GM19372 (cell line): ENCODE results near the gene GARRE1.
"Not testable (repeated sequence)": the region's sequence is repeated elsewhere in the genome, so short reads cannot be mapped to it uniquely, and the experiment has no call there.

Source experiments
- ATAC-seq: cut with Tn5 transposase; IDR thresholded peaks from one replicate; pipeline ENCODE4 v1.9.1; 2021; ENCODE audit warnings: mild to moderate bottlenecking, low read depth, moderate library complexity; ENCODE audit not compliant: unreplicated experiment

The GARRE1 gene

GRCh38 chr19:34231439-34231838 lies 22.9 kb upstream of the GARRE1 start:
- no peak for ATAC-seq

DNA sequence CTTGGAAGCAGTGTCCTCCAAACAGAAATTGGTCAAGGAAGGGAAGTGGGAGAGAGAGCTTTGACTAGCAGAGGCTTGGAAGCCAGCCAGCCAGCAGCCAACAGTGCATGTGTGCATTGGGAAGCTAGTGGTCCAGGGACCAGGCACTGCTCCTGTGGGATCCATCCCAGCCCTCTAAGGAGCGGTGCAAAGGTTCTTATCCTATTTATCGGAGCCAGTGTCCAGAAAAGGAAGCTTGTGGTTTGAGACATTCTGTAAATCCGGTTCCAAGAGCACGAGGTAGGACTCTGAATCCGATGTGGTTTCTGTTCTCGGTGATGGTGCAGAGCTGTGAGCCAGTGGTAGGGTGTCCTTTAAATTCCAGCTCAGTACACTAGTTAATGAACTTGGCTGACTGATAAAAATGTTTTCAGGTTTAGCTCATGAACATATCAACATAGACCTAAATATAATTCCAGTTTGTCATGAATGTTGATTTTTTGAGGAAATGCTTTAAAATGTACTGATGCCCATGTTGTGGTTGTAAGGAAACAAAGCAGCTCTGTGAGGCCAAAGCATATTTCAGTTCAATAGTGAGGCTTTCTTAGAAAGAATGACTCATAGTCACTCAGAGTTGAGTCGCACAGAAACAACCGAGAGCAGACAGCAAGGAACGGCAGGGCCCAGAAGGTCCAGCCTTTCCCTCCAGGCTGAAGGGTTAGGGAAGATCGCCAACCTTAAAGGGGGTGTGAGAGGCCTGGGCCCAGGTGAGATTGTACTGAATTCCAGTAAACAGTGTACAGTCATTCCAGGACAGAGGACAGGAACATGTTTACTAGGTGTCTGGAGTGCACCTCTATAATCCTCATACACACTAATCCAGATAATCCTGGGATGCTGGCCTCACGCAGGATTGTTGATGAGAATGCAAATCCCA lies 21.5 kb upstream of the GARRE1 start:
- no peak for ATAC-seq

DNA sequence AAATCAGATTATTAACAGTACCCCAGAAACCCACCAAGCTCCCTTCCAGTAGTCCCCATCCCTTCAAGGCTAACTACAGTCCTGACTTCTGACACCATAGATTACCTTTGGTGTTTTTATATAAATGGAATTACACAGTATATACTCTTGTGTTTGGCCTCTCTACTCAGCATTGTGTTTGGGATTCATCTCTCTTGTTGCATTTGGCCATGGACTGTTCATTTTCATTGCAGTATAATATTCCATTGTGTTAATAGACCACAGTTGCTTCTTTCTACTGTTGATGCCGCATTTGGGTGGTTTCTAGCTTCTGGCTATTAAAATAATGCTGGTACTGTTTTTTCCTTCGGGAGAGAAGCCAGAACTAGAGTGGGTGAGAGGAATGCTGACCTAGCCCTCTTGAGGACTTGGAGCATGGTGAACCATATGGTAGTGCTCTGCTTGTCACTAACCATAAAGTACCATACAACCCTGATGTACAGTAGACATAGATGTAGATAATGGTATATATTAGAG lies 18.9 kb upstream of the GARRE1 start:
- no peak for ATAC-seq

DNA sequence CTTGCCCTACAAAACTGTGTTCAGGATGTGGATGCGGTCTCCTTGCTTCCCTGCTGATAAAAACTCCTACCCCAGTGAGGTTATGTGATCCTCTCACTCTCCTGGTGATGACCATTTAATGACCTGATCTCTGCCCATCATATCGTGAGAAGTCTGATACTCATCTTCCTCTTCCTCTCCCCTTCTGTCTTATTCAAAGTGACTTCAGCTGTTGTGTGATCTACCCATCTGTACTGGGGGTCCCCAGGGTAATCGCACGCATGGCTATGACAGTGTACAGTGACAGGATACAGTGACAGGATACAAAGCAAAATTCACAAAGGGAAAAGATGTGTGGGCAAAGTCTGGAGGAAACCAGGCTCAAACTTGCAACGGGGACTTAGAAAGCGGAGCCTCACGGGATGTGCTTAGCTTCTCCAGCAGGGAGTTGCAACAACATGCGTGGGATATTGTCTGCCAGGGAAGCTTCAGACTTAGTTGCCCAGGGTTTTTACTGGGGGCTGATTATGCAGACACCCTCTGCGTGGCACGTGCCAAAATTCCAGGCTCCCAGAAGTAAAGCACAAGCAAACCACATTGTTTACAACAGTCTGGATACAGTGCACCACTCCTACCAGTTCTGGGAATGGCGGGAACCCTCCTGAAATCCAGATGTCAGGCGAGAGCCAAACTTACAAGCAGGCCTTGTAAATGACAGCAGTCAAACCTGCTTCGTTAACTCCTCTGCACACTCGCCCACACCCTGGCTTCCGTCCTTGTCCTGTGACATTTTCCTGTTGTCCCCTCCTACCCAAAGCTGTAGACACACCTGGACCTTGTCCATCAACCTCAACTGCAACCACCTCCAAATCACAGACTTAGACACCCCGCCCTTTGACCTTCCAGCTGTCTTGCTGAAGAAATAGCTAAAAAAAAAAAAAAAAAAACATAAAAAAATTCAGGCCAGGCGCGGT lies 18.0 kb upstream of the GARRE1 start:
- no peak for ATAC-seq

- no peak for ATAC-seq
Measured at GRCh38 chr19:34237283-34237682, 17.1 kb upstream of the GARRE1 start.

- ATAC-seq: no peak
Measured at GRCh38 chr19:34237939-34238338, 16.4 kb upstream of the GARRE1 start.

DNA sequence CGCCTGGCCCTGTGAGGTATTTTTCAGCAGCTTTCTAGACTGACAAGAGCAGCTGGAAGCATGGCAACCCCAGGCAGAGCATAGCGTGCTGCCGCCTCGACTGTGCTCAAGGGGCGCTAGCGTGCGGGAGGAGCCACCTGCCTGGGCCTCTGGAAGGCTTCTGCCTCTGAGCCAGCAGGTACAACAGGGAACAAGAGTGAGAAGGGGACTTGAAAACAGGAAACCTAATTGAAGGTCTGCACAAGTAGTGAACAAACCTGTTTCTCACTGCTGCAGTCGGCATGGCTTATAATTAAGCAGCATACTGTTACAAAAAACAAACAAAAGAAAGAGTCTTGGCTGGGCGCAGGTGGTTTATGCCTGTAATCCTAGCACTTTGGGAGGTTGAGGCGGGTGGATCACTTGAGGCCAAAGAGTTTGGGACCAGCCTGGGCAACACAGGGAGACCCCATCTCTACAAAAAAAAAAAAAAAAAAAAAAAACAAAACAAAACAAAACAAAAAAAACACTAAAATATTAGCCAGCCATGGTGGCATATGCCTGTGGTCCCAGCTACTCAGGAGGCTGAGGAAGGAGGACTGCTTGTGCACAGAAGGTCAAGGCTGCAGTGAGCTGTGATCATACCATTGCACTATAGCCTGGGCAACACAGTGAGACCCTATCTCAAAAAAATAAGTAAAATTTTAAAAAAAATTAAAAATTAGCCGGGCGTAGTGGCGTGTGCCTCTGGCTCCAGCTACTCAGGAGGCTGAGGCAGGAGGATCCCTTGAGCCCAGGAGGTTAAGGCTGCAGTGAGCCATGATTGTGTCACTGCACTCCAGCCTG lies 12.6 kb upstream of the GARRE1 start:
- ATAC-seq: no peak

DNA sequence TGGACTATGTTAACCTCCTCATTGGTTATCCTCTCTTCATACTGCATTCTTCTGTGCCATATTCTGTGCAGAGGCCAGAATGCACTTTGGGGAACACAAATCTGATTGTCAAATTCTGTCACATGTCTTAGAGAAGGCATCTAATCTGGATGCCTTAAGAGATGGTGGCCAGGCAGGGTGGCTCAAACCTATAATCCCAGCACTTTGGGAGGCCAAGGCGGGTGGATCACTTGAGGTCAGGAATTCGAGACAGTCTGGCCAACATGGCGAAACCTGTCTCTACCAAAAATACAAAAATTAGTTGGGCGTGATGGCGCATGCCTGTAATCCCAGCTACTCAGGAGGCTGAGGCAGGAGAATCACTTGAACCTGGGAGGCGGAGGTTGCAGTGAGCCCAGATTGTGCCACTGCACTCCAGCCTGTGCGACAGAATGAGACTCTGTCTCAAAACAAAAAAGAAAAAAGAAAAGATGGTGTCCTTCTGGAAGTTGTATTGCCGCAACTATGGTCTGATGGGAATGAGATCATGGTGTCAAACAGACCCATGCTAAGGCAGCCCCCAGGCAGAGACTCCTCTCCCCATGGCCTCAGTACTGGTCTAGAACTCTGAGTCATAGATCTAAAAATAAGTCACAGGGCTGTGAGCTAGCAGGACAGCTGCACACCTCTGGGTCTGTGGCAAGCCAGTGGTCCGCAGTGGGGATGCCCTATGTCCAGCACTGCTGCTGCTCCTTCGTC lies 11.0 kb upstream of the GARRE1 start:
- not testable (repeated sequence) for ATAC-seq

- ATAC-seq: no peak
Measured at GRCh38 chr19:34243876-34244578, 10.3 kb upstream of the GARRE1 start.

DNA sequence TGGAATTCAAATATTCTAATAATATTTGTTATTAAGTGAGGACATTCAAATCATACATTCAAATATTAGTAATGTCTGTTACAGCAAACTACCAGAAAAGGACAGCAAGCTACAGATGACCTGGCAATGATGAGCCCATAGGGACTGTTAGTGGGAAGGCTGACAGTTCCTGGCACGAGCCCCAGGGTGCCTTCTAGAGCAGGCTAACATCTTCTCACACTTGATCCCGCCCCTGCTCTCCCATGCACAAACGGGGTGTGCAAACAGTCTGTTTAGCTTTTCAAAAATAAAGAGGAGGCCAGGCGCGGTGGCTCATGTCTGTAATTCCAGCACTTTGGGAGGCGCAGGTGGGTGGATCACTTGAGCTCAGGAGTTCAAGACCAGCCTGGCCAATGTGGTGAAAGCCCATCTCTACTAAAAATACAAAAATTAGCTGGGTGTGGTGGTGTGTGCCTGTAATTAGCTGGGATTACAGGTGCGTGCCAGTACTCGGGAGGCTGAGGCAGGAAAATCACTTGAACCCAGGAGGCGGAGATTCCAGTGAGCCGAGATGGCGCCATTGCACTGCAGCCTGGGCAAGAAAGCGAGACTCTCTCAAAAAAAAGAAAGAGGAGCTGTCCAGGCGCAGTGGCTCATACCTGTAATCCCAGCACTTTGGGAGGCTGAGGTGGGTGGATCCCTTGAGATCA lies 9.6 kb upstream of the GARRE1 start:
- ATAC-seq: no peak

GRCh38 chr19:34246340-34246739 lies 8.0 kb upstream of the GARRE1 start:
- no peak for ATAC-seq

GRCh38 chr19:34248941-34249340 lies 5.4 kb upstream of the GARRE1 start:
- no peak for ATAC-seq

- ATAC-seq: not testable (repeated sequence)
Measured at GRCh38 chr19:34253167-34253566, 1.2 kb upstream of the GARRE1 start.

- not testable (repeated sequence) for ATAC-seq
Measured at GRCh38 chr19:34253681-34254045, 691 bp upstream of the GARRE1 start.

DNA sequence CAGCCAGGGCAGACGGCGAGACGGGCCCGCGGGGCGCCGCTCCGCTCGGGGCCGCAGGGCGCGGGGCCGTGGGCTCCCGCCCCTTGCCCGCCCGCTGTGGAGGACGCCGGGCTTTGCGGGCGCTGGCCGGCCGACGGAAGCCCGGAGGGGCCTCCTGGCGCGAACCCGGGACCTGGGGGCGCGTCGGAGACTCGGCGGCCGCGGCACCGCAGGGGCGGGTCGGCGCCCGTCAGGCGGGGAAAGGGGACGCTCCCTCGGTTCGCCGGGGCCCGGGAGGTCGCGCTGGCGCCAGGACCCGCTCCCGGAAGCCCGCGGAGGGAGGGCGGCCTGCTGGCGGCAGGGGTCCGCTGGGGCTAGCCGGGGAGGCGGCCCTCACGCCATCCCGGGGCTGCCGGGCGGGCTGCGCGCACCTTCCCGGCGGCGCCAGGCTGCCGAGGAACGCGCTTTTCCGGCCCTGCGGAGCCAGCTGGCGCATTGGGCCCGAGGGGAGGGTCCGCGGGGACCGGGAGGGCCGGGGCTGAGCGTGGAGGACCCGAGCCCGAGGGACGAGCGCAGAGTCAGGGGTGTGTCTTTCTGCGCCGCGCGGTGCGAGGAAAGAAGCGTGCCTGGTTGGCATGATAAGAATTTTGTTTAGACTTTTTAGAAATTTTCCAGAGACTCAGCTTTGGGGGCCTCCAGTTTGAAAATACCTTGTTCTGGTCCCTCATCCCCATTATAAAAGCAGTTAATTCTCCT lies 511 bp downstream of the GARRE1 start:
- ATAC-seq: peak; percentile 55

GRCh38 chr19:34255546-34255945 lies 1.2 kb downstream of the GARRE1 start:
- no peak for ATAC-seq

DNA sequence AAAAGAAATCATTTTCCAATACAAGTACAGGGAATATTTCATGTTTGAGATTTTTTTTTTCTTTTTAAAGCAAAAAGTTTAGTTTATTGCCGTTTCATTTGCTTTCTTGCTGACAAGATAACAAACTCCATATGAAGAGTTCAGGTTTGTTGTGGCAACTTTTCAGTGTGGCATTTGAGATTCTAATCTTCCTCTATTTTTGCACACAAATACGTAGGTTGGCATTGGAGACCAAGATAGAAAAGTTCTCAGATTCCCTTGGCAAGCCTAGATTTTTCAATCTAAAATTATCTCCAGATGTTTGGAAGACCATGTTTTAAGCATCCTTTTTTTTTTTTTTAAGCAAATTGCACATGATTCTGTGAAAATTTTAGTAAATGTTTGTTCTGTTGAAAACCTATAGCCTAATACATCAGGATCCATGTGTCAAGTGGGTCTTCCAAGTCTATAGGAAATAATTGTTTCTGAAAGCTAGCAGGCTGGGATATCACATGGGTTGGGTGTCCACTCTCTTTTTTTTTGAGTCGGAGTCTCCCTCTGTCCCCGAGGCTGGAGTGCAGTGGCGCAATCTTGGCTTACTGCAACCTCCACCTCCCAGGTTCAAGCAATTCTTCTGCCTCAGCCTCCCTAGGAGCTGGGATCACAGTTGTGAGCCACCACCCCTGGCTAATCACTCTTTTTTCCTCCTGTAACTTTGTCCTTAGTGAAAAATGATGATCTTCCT lies 2.6 kb downstream of the GARRE1 start:
- no peak for ATAC-seq
